Activated CD4-positive, alpha-beta T cell treated with anti-CD3 and anti-CD28 coated beads, Interleukin-2, amount 50 U/mL, for 16 hours (primary cell): Measurements from ENCODE around the gene KIF5A.

Experiments
- DNase-seq: peaks from one replicate; pipeline ENCODE4 v3.0.0-alpha.2; 2020

Gene KIF5A

DNA sequence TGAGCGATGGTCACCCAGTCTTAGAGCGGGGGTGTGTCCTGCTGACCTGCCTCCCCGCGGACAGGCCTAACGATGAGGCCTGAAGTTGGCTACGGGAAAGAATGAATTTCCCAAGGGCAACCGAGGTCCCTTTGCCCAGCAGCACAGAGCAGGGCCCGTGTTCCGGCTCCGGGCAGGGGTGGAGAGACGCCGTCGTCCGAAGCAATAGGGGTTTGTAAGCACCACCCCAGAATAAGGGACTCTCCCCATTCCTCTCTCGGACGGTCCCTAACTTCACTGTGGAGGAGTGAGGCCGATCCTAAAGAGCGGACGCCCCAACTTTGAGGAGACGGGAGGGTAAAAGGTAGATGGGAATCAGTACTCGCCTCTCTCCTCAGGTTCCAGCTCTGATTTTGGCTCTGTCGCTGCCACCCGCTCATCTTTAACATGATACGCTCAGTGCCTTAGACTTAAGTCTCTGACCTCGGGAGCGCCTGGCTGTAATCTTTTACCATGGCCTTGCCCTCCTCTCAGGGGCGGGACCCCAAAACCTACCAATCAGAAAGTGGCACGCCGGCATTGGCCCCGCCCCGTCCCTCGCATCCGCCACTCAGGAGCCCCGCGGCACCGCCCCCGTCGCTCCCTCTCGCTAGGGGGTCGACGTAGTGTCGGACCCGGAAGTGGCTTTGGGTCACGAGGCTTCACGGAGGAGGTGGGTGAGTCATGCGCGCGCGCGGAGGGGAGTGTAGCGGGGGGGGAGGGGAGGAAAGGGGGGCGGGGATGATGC is 29.6 kb upstream of the KIF5A start, which contains the start of gene DDIT3:
TSS of gene DDIT3 (minus strand) at position 462 of the 766 bp plus-strand sequence. CDS start 3,108 bp downstream, outside the sequence.
- peak; percentile 100 for DNase-seq

DNA sequence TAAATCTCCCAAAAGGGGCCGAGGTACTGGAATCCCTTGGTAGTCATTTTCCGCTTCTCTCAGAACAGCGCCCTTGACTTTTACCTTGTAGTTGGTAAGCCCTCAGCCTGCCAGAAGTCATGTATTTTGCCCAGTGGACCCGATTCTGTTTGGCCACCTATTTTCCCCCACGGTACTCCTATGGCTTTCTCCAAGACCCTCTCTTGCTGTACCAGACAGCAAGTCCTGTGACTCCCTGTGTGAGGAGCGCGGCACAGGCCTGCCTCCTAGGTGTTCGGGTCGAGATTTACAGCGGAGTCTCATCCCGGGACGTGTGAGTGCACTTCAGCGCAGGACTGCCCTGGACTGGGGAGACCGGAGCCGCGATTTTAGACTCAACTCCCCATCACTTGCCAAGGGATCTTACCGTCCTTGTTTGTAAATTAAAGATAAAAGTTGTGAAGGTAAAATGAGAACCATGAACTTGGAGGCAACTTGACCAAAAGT is 28.3 kb upstream of the KIF5A start:
- DNase-seq = no peak

DNA sequence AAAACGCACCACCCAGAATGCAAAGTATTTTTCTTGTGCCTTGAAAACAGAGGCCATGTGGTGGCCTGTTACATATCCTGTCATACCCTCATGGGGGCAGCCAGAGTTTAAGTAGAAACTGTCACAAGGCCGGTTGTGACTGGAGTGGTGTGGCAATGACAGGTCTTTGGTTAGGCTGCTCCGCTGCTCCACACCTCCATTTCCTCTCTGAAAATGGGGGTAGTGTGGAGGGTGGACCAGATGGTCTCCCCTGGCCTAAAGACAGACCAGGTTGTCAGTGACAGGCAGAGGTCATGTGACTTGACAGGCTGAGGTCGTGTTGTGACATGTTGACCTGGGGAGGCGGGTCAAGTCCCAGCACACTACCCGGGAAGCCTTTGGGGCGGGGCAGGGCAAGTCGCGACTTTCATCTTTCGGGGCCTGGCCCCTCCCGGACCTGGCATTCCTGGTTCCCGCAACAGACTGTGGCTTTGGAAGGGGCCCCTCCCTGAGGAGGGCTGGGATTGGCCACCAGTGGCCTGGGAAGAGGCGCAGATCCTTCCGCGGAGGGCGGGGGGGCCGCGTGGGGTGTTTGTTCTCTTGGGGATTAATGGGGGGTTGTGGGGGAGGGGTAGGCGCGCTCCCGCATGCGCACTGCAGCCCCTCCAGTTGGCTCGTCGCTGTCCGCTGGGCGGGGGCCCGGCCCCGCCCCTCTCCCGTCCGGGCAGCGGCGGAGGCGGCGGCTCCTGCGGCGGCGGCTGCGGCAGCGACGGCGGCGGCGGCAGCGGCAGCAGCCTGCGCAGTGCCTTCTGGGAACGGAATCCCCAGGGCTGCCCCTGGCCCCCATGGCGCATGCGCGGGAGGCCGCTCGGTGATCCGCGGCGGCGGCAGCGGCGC is 27.6 kb upstream of the KIF5A start, which contains the start of gene MBD6:
TSS of gene MBD6 (plus strand) at position 814 of the 876 bp plus-strand sequence. CDS start 1,480 bp downstream, outside the sequence.
- peak; percentile 90 for DNase-seq

DNA sequence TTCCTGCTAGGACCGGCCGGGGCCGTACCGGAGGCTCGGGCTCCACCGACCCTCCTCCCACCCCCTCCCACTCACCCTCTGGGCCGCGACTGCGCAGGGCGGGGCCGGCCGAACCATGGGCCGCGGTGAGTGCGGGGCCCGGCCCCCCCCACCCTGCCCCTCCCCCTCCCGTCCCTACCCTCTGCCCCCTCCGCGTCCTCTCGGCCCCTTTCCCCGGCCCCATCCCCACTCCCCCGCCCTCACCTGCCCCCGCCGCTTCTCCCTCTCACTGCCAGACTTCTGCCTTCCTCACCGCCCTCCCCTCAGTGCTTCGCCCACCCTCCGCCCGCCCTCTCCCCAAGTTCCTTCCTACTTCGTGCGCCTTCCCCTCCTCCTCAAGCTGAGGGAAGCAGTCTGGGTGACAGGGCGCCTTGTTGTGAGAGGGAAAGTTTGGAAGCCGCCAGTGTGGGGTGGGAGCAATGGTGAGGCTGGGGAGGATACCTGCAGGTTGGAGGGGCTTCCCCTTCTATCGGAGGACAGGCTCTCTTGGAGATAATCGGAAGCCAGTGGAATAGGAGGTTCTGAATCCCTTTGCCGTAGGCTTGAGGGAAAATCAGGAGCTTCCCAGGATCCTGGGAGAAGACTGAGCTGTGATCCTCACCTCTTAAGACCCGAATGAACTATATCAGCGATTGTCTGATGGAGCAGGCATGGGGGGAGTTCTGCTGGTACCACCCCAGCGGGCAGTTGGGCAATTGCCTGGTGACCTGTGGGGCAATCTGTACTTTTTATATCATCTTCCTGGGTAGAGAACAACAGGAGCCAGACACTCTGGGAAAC is 26.7 kb upstream of the KIF5A start:
- peak; percentile 31 for DNase-seq

- DNase-seq = no peak
These were observed 25.9 kb upstream of the KIF5A start for GRCh38 chr12:57523706-57524614.

- no peak for DNase-seq
These were observed 24.8 kb upstream of the KIF5A start for GRCh38 chr12:57524814-57525614.

GRCh38 chr12:57525615-57526383 is 24.0 kb upstream of the KIF5A start:
- no peak for DNase-seq

DNA sequence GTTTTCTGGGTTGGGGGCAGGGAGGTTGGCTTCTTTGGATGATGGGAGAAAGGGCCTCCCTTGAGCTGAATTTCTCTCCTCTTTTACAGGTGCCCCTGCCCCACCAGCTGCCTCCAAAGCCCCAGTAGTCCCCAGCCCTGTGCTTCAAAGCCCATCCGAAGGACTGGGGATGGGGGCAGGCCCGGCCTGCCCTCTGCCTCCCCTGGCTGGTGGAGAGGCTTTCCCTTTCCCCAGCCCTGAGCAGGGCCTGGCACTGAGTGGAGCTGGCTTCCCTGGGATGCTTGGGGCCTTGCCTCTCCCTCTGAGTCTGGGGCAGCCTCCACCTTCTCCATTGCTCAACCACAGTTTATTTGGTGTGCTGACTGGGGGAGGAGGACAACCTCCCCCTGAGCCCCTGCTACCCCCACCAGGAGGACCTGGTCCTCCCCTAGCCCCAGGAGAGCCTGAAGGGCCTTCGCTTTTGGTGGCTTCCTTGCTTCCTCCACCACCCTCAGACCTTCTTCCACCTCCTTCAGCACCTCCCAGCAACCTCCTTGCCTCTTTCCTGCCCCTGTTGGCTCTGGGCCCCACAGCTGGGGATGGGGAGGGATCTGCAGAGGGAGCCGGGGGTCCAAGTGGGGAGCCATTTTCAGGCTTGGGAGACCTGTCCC is 23.2 kb upstream of the KIF5A start:
- DNase-seq = no peak

- DNase-seq = no peak
These were observed 22.7 kb upstream of the KIF5A start for GRCh38 chr12:57527184-57527583.

DNA sequence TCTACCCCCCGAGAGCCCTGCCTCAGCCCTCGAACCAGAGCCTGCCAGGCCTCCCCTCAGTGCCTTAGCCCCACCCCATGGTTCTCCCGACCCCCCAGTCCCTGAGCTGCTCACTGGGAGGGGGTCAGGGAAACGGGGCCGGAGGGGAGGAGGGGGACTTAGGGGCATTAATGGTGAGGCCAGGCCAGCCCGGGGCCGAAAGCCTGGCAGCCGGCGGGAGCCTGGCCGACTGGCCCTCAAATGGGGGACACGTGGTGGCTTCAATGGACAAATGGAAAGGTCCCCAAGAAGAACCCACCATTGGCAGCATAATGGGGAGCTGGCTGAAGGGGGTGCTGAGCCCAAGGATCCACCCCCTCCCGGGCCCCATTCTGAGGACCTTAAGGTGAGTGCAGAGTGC is 21.7 kb upstream of the KIF5A start:
- DNase-seq = no peak

GRCh38 chr12:57528831-57529555 is 20.9 kb upstream of the KIF5A start:
- DNase-seq = no peak

- DNase-seq = no peak
These were observed 20.0 kb upstream of the KIF5A start for GRCh38 chr12:57529831-57530230.

DNA sequence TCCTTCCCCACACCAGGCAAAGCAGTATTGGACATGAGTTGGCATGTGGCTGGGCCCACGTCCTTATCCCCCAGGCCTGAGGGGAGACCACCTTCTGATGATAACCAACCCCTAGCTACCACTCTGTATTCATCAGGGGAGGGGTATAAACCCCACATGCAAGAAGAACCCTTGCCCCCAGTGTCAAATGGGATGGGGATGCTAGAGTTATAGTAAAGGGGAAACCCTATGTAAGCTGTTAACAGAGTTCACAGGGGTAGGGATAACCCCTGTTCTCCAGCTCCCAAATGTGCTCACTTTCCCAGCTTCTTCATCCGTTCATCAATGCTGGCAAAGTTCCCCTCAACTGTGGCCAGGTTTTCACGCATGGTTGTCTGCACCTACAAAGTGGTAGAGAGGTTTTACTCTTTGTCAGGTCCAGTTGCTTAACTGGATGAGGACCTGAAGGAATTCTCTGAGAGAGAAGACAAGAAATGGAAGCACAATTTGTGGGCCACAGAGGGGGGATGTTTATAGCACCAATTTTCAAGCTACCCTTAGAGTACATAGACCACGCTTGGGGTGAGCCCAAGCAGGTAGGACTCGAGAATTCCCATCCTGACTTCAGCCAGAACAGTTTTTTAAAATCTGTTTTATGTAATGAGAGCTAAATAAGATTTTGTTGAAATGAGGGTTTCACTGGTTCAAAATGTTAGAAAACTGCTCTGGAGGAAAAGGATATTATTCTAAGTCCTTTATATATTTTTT is 19.3 kb upstream of the KIF5A start:
- DNase-seq = no peak

GRCh38 chr12:57531836-57532235 is 18.0 kb upstream of the KIF5A start:
- DNase-seq = no peak

- DNase-seq = no peak
These were observed 16.7 kb upstream of the KIF5A start for GRCh38 chr12:57533108-57533507.

- DNase-seq = no peak
These were observed 15.6 kb upstream of the KIF5A start for GRCh38 chr12:57534250-57534649.

DNA sequence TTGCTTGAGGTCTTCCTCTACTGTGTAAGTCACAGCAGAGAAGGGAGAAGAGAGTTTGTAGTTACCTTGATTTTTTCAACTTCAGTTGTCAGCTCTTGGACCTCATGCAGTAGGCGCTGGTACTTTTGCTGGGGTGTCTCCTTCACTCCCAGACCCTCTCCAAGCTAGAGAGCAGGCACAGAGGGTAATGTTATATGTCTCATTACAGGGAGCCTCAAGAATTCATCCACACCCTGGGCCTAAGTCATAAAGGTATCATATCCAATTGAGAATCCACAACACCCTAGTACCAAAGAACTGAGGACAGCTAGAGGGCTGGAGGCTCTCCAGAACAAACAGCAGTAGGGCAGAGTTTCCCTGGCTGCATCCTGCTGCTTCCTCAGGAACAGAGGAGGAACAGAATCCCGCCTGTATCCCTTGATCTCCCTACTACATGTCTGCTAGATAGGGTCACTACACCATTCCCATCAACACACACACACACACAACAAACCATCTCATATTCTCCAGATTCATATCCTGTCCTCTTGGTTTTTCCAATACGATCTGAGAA is 14.8 kb upstream of the KIF5A start:
- no peak for DNase-seq
